Stimulated activated CD8-positive, alpha-beta memory T cell treated with anti-CD3 and anti-CD28 coated beads, Interleukin-4, amount 100 ng/mL, for 4 hours (primary cell): Measurements from ENCODE around the gene CCDC178.

Source experiments
- DNase-seq, 2 donors: peaks; one replicate each; pipeline ENCODE4 v3.0.0-alpha.2; 2020; ENCODE audit warnings: low read depth in 2 of 2, low spot score in 1 of 2

The CCDC178 gene

GRCh38 chr18:33123862-33124518, 316.5 kb downstream of the CCDC178 start:
- DNase-seq, result no peak

GRCh38 chr18:33116376-33116775, 324.1 kb downstream of the CCDC178 start:
- DNase-seq, result no peak

- no peak for DNase-seq
Measured at GRCh38 chr18:33115917-33116316, 324.6 kb downstream of the CCDC178 start.

GRCh38 chr18:33115476-33115875, 325.0 kb downstream of the CCDC178 start:
- no peak for DNase-seq

- no peak for DNase-seq
Measured at GRCh38 chr18:33114749-33115148, 325.8 kb downstream of the CCDC178 start.

- no peak for DNase-seq
Measured at GRCh38 chr18:33113416-33113815, 327.1 kb downstream of the CCDC178 start.

GRCh38 chr18:33107511-33107910, 333.0 kb downstream of the CCDC178 start:
- no peak for DNase-seq

- no peak for DNase-seq
Measured at GRCh38 chr18:33101316-33101715, 339.2 kb downstream of the CCDC178 start.

- no peak for DNase-seq
Measured at GRCh38 chr18:33099626-33100025, 340.9 kb downstream of the CCDC178 start.

- no peak for DNase-seq
Measured at GRCh38 chr18:33097126-33097525, 343.4 kb downstream of the CCDC178 start.

GRCh38 chr18:33090461-33090860, 350.1 kb downstream of the CCDC178 start:
- DNase-seq, result no peak

- DNase-seq, result no peak
Measured at GRCh38 chr18:33076601-33077000, 363.9 kb downstream of the CCDC178 start.

- DNase-seq, result no peak
Measured at GRCh38 chr18:33074125-33074524, 366.4 kb downstream of the CCDC178 start.

- no peak for DNase-seq
Measured at GRCh38 chr18:33062834-33063364, 377.6 kb downstream of the CCDC178 start.

GRCh38 chr18:33052886-33053285, 387.6 kb downstream of the CCDC178 start:
- DNase-seq, result no peak

- no peak for DNase-seq
Measured at GRCh38 chr18:33051407-33051806, 389.1 kb downstream of the CCDC178 start.

GRCh38 chr18:33040213-33040612, 400.3 kb downstream of the CCDC178 start:
- no peak for DNase-seq

GRCh38 chr18:33034945-33035344, 405.6 kb downstream of the CCDC178 start:
- DNase-seq, result no peak

- no peak for DNase-seq
Measured at GRCh38 chr18:33034212-33034611, 406.3 kb downstream of the CCDC178 start.

GRCh38 chr18:33022370-33022769, 418.2 kb downstream of the CCDC178 start:
- DNase-seq, result no peak

GRCh38 chr18:33020877-33021276, 419.6 kb downstream of the CCDC178 start:
- DNase-seq, result no peak

- no peak for DNase-seq
Measured at GRCh38 chr18:33014060-33014796, 426.3 kb downstream of the CCDC178 start.

- DNase-seq, result no peak
Measured at GRCh38 chr18:33010149-33010548, 430.4 kb downstream of the CCDC178 start.
